ENCODE measurements around the gene SLC26A1.

DNA sequence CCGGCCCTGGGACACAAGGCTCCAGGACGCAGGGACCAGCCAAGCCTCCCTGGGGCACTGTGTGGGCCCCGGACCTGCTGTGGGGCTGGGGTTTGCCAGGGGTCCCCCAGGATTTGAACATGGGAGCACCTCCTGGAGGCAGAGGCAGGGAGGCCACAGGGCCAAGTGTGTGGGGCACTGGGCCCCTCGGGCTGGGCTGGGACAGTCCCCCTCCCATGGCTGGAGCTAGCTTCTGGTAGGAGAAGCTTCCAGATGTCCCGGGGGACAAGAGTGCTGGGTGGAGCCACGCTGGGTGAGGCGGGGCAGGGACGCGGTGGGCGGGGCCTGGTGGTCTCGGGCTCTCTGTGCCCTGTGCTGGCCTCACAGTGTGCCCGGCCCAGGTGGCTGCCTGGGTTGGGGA, 36.8 kb upstream of the SLC26A1 start:
- TF ChIP-seq, protein P1, sequence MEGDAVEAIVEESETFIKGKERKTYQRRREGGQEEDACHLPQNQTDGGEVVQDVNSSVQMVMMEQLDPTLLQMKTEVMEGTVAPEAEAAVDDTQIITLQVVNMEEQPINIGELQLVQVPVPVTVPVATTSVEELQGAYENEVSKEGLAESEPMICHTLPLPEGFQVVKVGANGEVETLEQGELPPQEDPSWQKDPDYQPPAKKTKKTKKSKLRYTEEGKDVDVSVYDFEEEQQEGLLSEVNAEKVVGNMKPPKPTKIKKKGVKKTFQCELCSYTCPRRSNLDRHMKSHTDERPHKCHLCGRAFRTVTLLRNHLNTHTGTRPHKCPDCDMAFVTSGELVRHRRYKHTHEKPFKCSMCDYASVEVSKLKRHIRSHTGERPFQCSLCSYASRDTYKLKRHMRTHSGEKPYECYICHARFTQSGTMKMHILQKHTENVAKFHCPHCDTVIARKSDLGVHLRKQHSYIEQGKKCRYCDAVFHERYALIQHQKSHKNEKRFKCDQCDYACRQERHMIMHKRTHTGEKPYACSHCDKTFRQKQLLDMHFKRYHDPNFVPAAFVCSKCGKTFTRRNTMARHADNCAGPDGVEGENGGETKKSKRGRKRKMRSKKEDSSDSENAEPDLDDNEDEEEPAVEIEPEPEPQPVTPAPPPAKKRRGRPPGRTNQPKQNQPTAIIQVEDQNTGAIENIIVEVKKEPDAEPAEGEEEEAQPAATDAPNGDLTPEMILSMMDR (IDR thresholded peaks at IDR 0.05; ENCODE audit: low read length): no peak
- TF ChIP-seq EZH2 (IDR thresholded peaks at IDR 0.05; ENCODE audit: borderline replicate concordance, low read length): no peak
